GM18499 (cell line): ENCODE data around the gene AIPL1.
"Not testable (repeated sequence)": the region's sequence is repeated elsewhere in the genome, so short reads cannot be mapped to it uniquely, and the experiment has no call there.

Source experiments
- ATAC-seq: cut with Tn5 transposase; IDR thresholded peaks from one replicate; pipeline ENCODE4 v1.9.1; 2021; ENCODE audit warnings: moderate number of reproducible peaks; ENCODE audit not compliant: insufficient read depth, unreplicated experiment

Gene AIPL1

GRCh38 chr17:6435051-6435450 is at the start of gene AIPL1:
AIPL1 (minus strand) TSS chr17:6435121; CDS start chr17:6435104, 17 bp downstream.
- ATAC-seq = no peak

- no peak for ATAC-seq
Measured at GRCh38 chr17:6483507-6483906, 48.6 kb upstream of the AIPL1 start.

GRCh38 chr17:6482796-6483195 is 47.9 kb upstream of the AIPL1 start:
- not testable (repeated sequence) for ATAC-seq

- no peak for ATAC-seq
Measured at GRCh38 chr17:6482105-6482455, 47.2 kb upstream of the AIPL1 start.

GRCh38 chr17:6480303-6480675 is 45.4 kb upstream of the AIPL1 start:
- no peak for ATAC-seq

- ATAC-seq = no peak
Measured at GRCh38 chr17:6479622-6480302, 44.8 kb upstream of the AIPL1 start.

GRCh38 chr17:6478486-6478885 is 43.6 kb upstream of the AIPL1 start:
- ATAC-seq = no peak

GRCh38 chr17:6477831-6478383 is 43.0 kb upstream of the AIPL1 start:
- no peak for ATAC-seq

GRCh38 chr17:6476810-6477179 is 41.9 kb upstream of the AIPL1 start:
- ATAC-seq = no peak

- ATAC-seq = no peak
Measured at GRCh38 chr17:6476076-6476809, 41.3 kb upstream of the AIPL1 start.

GRCh38 chr17:6475411-6475810 is 40.5 kb upstream of the AIPL1 start:
- ATAC-seq = no peak

GRCh38 chr17:6474906-6475305 is 40.0 kb upstream of the AIPL1 start:
- no peak for ATAC-seq

- ATAC-seq = no peak
Measured at GRCh38 chr17:6474376-6474775, 39.5 kb upstream of the AIPL1 start.

- no peak for ATAC-seq
Measured at GRCh38 chr17:6473128-6473767, 38.3 kb upstream of the AIPL1 start.

GRCh38 chr17:6472517-6472916 is 37.6 kb upstream of the AIPL1 start:
- no peak for ATAC-seq

GRCh38 chr17:6471531-6472465 is 36.9 kb upstream of the AIPL1 start:
- no peak for ATAC-seq

GRCh38 chr17:6470751-6471521 is 36.0 kb upstream of the AIPL1 start:
- ATAC-seq = no peak

- no peak for ATAC-seq
Measured at GRCh38 chr17:6470146-6470718, 35.3 kb upstream of the AIPL1 start.
